ENCODE measurements around the gene EYA4.
"Not testable (repeated sequence)": the region's sequence is repeated elsewhere in the genome, so short reads cannot be mapped to it uniquely, and the experiment has no call there.

Gene EYA4

DNA sequence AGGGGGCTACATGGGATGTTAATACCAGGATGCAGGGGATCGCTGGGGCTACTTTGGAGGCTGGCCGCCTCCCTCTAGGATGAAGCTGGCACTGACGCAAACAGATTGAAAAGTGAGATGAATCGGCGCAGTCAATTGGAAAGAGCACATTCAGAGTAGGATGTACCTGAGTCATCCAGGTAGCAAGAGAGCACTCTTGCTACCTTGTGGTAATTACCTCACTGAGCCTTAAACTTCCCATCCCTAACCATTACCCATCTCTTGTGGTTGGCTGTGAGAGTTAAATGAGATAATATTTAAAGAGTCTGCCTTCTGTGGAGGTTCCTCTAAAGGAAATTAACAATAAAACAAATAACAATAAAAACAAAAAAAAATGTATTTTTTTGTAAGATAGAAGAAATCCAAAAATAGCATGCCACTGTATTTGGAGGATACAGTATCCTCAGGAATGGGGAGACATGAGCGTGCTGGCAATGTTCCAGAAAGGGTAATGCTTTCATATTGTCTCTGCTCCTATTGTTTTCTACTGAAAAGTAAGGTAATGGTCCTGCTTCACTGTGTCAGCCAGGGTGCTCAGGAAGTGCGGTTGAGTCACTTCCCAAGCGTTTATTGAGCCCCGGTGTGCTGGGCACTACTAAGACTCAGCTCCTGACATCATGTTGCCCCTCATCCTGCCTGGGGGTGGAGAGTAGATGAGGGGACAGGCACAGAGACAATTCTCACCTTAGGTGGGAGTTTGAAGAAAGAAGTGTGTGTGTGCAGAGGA is 301.1 kb downstream of the EYA4 start:
- DNase-seq: no peak

DNA sequence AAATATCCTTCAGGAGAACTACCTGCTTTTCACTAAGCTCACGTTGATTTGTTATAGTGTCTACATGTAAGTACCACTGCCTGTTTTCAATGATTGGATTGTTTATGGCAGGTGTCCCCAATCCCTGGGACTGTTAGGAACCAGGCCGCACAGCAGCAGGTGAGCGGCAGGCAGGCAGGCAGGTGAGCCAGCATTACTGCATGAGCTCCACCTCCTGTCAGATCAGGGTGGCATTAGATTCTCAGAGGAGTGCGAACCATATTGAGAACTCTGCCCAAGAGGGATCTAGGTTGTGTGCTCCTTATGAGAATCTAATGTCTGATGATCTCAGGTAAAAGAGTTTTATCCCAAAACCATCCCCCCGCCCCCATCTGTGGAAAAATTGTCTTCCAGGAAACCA is 303.3 kb downstream of the EYA4 start:
- DNase-seq: no peak

DNA sequence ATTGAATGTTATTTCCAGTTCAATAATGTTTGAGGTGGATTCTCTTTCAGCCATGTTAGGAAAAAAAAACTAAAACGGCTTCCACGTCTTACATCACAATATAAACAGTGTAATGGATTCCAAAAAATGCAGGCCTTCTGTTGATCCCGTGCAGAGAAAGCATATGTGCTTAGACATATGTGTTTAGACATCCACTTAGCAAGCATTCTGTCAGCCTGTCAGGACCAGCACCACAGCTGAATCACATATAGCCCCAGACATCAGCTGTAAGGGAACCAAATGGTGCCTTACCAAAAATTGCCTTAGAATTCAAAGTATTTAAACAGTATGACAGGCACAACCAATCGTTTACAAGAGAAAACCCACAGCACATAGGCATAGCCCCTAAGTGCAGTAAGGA is 304.9 kb downstream of the EYA4 start:
- no peak for DNase-seq

DNA sequence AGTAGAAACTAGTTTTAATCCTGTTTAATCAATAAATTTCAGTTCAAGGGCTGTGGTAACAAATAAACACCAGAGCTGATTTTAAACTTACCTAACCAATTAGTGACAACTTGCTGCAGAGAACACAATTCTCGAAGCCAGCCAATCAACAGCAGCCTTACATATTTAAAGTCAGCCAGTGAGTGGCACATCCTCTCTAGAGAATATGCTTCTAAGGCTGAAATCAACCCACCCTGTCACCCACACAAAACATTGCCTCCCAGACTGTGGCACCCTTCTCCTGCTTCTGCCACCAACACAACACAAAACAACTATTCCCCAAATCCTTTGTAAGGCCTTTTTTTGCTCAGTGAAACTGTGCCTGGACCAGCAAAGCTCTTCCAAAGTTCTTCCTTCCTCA is 306.0 kb downstream of the EYA4 start:
- no peak for DNase-seq

DNA sequence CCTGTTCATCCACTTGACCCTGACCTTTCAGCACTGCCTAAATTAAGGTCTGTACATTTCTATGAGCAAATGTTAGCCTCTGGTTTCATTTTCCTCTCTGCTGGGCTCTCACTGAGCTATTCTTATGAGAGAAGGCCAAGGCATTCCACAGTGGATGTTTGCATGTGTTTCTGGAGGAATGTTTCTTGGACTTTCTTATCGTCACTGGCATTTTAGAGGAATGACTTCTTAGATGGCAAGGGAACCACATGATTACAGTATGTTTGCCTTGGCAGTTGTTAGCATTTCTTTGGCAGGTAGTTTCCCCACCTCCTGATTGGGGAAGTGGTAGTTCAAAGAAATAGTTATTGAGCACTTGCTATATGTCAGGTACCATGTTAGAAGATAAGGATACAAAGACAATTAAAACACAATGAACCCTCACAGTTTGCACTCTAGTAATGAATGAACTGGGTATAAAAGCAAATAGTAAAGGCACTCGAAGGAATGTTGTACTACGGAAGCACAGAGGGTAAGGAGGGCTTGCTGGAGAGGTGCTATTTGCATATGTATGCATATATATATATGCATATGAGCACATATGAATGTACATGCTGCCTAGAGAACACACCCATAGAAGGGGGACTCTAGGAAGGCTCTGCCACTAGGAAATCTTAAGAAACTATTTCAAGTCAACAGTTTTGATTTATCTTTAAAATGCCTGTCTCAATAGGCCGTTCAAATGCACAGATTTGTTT is 307.4 kb downstream of the EYA4 start:
- DNase-seq: no peak

DNA sequence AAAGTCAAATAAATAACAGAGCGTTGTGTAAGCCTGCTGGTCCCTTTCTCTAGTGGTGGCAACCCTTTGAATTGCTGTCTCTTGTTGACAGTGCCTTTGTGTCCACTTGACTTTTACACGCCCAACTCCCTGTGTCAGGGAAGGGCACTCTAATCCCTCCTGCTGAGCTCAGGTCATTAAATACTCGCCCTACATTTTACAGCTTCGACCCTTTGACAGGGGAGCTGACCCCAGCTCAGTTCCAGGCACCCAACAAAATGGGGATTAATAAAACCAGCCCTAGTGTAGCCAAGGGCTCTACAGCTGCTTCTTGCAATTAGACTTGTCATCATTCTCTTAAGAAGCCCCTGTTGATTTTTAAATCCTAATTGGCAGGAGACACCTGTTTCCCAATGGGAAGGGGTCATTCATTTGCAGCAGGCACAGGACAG is 308.2 kb downstream of the EYA4 start:
- DNase-seq: no peak

DNA sequence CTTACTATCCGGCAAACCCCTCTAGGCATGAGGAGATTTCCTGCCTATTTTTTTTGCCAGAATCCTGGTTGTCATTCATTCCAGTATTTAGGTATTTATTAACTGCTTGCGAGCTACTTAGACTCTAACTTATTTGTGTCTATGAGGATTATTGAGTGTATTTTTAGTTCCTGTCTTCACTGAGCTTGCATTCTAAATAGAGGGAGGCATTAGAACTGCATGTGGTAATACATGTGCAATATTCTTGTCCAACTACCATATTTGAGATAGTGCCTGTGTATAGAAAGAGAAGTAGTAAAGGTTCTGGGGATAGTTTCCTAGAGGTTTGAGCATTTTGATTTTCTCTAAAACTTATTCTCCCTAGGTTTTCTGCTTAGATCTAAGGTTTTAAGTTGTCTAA is 308.9 kb downstream of the EYA4 start:
- DNase-seq: no peak

DNA sequence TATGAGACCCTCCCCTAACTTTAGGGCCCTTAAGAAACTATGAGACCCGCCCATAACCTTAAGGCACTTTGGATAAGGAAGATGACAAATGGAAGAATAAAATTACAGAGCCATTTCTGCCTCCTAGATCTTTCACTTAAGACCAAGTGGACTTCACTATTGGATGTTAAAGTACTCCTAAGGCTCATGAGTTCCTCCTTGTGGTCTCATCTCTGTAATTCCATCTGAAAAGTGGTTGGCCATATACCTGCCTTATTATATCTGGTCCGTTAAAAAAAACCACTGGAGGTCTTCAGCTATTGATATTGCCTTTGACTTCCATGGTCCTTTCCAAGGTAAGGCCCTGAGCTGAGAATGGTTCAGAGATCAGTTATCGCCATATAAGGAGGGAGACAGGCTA is 310.3 kb downstream of the EYA4 start:
- DNase-seq: no peak

DNA sequence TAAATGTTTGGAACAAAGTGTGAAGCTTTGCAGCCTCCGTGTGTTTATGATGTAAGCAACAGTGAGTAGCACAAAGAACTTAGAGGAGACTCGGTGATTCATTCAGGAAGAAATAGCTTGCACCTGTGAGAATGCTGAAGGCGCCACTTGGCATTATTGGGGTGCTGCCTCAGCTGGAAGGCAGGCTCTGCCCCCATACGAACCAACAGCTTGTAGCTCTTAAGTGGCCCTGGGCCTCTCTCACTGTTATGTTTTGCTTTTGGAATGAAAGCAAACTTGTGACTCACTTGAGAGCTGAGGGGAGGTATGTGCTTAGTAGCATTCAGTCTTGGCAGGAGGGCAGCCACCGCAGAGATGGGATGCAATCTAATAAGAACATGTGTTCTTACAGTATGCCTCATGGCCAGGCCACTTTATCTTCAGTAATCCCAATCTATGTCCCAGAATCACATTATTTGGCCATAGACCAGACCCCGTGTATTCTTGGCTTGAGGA is 310.7 kb downstream of the EYA4 start:
- DNase-seq: no peak

DNA sequence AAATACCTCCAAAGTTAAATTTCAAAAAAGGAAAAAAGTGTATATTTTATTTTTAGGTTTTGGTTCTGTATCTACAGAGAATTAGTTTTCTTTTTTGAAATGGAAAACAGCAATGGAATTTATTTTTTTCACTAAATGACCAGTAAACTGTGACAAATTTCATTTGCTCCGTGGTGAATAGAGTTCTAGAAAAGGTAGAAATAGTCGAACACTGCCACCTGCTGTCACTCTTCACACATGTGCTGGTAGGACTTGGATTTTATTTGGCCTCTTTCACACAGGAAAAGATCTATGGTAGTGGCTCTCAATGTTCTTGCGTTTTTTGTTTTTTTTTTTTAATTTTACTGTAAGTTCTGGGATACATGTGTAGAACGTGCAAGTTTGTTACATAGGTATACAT is 312.5 kb downstream of the EYA4 start:
- DNase-seq: no peak

DNA sequence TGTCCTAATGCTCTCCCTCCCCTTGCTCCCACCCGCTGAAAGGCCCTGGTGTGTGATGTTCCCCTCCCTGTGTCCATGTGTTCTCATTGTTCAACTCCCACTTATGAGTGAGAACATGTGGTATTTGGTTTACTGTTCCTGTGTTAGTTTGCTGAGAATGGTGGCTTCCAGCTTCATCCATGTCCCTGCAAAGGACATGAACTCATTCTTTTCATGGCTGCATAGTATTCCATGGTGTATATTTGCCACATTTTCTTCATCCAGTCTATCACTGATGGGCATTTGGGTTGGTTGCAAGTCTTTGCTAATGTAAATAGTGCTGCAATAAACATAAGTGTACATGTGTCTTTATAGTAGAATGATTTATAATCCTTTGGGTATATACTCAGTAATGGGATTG is 313.0 kb downstream of the EYA4 start:
- not testable (repeated sequence) for DNase-seq

DNA sequence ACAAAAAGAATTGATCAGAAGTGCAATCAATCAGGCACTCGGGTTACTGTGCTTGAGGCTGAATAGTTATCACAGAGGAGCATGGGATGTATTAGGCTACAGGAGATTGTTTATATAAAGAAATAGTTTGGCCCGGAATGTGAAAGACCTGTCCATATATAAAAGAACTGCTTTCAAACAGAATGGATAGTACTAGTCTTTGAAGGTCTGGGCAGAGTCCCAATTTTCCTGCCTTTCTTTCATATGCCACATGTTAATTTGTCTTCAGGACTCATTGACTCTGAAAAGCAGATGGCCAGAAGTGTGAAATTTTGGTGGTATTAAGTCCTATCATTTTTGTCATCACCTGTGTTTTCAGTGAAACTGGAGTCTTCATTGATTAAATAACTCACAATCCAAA is 314.5 kb downstream of the EYA4 start:
- DNase-seq: no peak

DNA sequence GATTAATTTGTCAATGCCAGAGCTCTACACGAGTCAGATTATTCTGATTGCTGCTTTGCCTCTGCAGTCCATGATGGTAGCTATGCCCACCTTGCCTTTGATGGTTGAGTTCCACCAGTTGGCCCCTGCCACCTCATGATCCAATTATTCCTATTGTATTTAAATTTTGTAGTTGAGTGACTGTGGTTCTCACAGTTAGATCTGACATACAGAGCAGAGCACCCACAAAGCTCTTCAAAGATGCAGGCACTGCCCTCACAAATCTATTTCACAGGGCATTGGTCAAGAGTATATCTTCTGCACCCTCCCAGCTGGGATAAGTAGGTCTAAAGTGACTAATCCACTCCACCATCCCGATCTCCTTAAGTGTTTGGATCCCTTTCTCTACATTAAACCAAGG is 318.8 kb downstream of the EYA4 start:
- no peak for DNase-seq

DNA sequence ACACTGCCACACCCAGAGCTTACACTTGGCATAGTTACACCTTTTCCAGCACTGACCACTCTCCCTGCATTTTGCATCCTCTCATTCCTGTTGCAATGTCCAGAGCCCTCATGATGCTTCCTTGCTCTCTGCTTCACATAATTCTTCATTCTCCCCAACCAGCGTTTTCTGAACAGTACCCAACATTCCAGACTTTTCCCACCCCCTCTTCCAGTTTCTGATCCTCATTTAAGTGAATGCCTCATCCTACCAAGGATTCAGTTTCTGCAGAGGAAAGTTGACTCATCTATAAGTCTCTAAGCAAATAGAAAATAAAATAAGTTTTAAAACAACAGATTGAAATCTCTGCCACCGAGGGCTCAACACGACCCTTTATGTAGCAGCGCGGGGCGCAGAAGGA is 326.5 kb downstream of the EYA4 start:
- no peak for DNase-seq

DNA sequence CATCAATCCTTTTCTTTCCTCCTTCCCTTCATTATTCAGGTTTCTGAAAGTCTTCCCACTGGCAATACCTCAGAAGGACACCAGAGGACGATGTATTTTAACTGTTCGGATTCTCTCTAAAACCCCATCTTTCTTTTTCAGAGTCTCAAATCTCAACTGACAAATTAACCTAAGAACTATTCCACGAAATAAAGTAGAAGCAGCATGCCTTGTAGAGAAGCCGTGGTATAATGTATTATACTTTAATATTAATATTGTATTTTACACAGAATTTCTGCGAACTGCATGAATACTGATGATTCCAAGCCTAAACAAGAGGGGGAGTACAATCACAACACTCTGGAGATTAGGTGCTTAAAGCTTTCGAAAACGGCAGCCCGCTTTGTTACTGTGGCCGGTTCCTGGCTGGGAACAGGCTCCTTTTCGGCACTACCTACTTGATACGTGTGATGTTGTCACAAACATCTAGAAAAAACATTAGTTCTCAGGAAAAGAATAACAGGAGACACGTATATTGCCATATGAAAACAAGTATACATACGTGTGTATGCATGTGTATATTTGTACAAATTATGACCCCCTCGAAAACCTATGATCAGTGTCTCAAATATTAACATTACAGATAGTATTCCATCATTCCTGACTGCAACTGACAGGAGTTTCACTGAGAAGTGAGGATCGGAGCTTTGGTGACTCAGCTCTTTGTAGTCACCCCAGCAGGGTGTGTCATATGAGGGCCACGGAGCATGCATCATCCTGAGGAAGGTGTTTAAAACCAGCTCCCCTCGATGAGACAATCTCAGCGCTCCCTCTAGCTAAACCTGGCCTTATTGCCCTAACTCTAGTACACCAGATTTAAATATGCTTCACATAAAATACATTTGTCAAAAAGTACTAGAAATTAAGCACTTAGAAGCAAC is 328.1 kb downstream of the EYA4 start:
- no peak for DNase-seq

DNA sequence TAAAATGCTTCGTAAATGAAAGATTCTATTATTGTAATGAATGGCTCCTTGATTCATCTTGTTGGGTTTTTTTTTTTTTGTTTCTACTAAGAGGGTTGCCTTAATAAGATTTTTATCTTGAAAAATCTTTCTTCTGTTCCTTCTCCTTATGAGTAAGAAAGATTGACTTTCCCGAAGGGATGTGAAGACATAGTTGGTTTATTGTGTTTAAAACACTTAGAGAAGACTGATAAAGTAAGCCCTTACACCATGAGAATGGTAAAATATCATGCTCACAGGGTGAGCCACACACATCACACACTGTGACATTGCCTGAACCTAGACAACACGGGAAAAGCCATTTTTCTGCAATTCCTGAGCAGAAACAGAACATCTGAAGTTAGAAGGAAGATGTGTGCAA is 330.5 kb downstream of the EYA4 start:
- DNase-seq: no peak

DNA sequence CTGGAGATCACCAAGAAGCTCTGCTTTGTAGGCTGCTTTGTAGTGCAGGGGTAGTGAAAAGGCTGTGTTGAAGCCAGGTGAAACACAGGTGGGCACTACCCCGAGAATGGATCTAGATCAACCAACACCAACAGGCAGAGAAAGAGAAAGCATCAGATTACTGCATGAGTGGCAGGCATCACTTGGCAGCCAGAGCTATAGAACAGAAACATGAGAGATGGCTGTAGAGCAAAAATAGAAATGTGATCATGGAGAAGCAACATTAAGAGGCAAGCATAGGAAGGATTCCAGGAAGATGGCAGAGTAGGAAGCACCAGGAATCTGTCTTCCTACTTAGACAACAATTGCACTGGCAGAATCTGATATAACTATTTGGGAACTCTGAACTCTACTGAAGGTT is 336.7 kb downstream of the EYA4 start:
- no peak for DNase-seq
